ENCODE results near the gene TTC23L.

The TTC23L gene

GRCh38 chr5:34926318-34926888, 87.4 kb downstream of the TTC23L start:
- no peak for DNase-seq

GRCh38 chr5:34927785-34928184, 88.8 kb downstream of the TTC23L start:
- DNase-seq, result no peak

GRCh38 chr5:34928267-34928666, 89.3 kb downstream of the TTC23L start:
- DNase-seq, result no peak

- peak; percentile 97 for DNase-seq
These were observed 90.3 kb downstream of the TTC23L start, which contains the start of gene DNAJC21 for GRCh38 chr5:34929134-34929719. DNAJC21 (plus strand) TSS chr5:34929559; CDS start chr5:34929820, 261 bp downstream.

GRCh38 chr5:34929720-34930461, 90.9 kb downstream of the TTC23L start:
- DNase-seq, result peak; percentile 82

GRCh38 chr5:34930462-34930844, 91.5 kb downstream of the TTC23L start:
- no peak for DNase-seq

GRCh38 chr5:34930870-34931269, 91.9 kb downstream of the TTC23L start:
- DNase-seq, result no peak

GRCh38 chr5:34932947-34933346, 94.0 kb downstream of the TTC23L start:
- no peak for DNase-seq

GRCh38 chr5:34941936-34942335, 103.0 kb downstream of the TTC23L start:
- DNase-seq, result no peak

GRCh38 chr5:34944044-34944443, 105.1 kb downstream of the TTC23L start:
- no peak for DNase-seq

- DNase-seq, result no peak
These were observed 105.6 kb downstream of the TTC23L start for GRCh38 chr5:34944460-34945047.
